ENCODE measurements around the gene EIF4EBP3.

Gene EIF4EBP3

DNA sequence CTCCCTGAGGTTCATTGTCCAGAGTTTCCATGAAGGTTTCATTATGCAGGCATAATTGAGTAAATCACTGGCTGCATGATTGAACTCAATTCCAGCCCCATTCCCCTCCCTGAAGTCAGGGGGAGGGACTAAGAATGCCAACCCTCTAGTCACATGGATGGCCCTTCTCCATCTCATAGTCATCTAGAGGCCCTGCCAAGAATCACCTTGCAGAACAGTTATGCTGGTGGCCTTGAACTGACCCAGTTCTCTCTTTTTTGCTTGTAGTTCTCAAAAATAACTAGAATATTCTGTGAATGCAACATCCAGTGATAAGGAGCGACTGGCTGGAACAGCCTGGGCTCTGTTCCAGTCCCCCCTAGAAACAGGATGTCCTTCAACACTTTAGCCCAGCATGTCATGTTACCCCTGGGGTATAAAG lies 48.9 kb downstream of the EIF4EBP3 start:
- no peak for DNase-seq (ENCODE audit: low read depth)
- TF ChIP-seq, protein P1, sequence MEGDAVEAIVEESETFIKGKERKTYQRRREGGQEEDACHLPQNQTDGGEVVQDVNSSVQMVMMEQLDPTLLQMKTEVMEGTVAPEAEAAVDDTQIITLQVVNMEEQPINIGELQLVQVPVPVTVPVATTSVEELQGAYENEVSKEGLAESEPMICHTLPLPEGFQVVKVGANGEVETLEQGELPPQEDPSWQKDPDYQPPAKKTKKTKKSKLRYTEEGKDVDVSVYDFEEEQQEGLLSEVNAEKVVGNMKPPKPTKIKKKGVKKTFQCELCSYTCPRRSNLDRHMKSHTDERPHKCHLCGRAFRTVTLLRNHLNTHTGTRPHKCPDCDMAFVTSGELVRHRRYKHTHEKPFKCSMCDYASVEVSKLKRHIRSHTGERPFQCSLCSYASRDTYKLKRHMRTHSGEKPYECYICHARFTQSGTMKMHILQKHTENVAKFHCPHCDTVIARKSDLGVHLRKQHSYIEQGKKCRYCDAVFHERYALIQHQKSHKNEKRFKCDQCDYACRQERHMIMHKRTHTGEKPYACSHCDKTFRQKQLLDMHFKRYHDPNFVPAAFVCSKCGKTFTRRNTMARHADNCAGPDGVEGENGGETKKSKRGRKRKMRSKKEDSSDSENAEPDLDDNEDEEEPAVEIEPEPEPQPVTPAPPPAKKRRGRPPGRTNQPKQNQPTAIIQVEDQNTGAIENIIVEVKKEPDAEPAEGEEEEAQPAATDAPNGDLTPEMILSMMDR (conservative IDR thresholded peaks at IDR 0.05; ENCODE audit: control insufficient read depth, insufficient read depth, low read depth, low read length), result no peak
- H3K4me3 ChIP-seq (ENCODE audit: control insufficient read depth, low read depth, low read length), result no peak overlapping the region

DNA sequence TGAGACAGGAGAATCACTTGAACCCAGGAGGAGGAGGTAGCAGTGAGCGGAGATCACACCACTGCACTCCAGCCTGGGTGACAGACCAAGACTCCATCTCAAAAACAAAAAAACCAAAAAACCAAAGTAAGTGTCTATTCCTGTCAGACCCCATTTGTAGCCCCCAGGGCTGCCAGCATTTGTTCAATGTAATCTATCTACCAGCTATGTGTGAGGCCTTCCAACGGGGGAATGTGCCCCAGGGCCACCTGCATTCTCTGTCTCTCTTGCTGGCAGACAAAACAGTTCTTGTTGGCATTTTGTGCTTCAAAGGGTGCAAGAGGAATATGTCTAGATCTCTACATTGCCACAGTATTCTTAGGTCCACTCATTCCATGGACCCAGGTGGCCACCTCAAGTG lies 51.4 kb downstream of the EIF4EBP3 start:
- DNase-seq (ENCODE audit: low read depth), result no peak
- TF ChIP-seq, protein P1 (conservative IDR thresholded peaks at IDR 0.05; ENCODE audit: control insufficient read depth, insufficient read depth, low read depth, low read length), result no peak
- H3K4me3 ChIP-seq (ENCODE audit: control insufficient read depth, low read depth, low read length), result no peak overlapping the region

All from fibroblast of mammary gland (primary cell).